K562 (cell line): Measurements from ENCODE around the gene VHLL. TPM values are rescaled to one million over a fixed set of nuclear protein-coding genes. Genes with fewer than 3 reads are reported as not detected.

Experiments used
- CREB3L1 ChIP-seq: fragments of 450-650 bp; IDR thresholded peaks from 2 replicates; pipeline ENCODE4 v1.6.1; 2014; ENCODE audit warnings: low read depth, mild to moderate bottlenecking, moderate library complexity, borderline replicate concordance
- FOS ChIP-seq: IDR thresholded peaks from 3 replicates; pipeline ENCODE4 v1.6.1; 2011; ENCODE audit not compliant: insufficient read length; ENCODE audit errors: extremely low read depth
- HMG20A ChIP-seq: fragments of 450-650 bp; formaldehyde crosslinking; conservative IDR thresholded peaks from 2 replicates; pipeline ENCODE4 v1.4.0; 2020; ENCODE audit warnings: mild to moderate bottlenecking, mixed read lengths
- IRF2 ChIP-seq: sonication (generic); formaldehyde crosslinking; IDR thresholded peaks from 2 replicates; pipeline ENCODE4 v1.8.1; 2022; ENCODE audit warnings: mild to moderate bottlenecking, missing genetic modification reagents
- MEF2A ChIP-seq: IDR thresholded peaks from 2 replicates; pipeline ENCODE4 v1.6.1; 2011; ENCODE audit warnings: low read depth, mild to moderate bottlenecking, low read length, moderate library complexity; ENCODE audit not compliant: control insufficient read depth
- POLR3G ChIP-seq: IDR thresholded peaks from 2 replicates; pipeline ENCODE4 v1.6.1; 2011; ENCODE audit not compliant: insufficient read length, insufficient replicate concordance; ENCODE audit errors: extremely low read depth
- SMAD4 ChIP-seq: fragments of 250-450 bp; sonication (Bioruptor Pico); conservative IDR thresholded peaks from 2 replicates; pipeline ENCODE4 v1.8.0; 2021; ENCODE audit warnings: inconsistent platforms, mild to moderate bottlenecking, moderate library complexity
- SRSF7 ChIP-seq: fragments of 200-400 bp; formaldehyde crosslinking; optimal IDR thresholded peaks from 2 replicates; pipeline ENCODE3; 2017; ENCODE audit warnings: mild to moderate bottlenecking, low read depth, low read length
- TCF7 ChIP-seq: sonication (generic); IDR thresholded peaks from 2 replicates; pipeline ENCODE4 v1.6.1; 2016; ENCODE audit warnings: antibody characterized with exemption, borderline replicate concordance
- TFAP4 ChIP-seq: sonication (generic); formaldehyde crosslinking; IDR thresholded peaks from 2 replicates; pipeline ENCODE4 v1.8.0; 2022; ENCODE audit warnings: missing genetic modification reagents, mild to moderate bottlenecking, moderate library complexity, borderline replicate concordance
- ZBTB1 ChIP-seq: sonication (generic); formaldehyde crosslinking; IDR thresholded peaks from 2 replicates; pipeline ENCODE4 v1.8.1; 2023; ENCODE audit warnings: missing genetic modification reagents, low read depth, mild to moderate bottlenecking, borderline replicate concordance
- ZNF449 ChIP-seq: fragments of 250-450 bp; sonication (Bioruptor Pico); IDR thresholded peaks from 2 replicates; pipeline ENCODE4 v1.8.0; 2022; ENCODE audit warnings: moderate library complexity, mild to moderate bottlenecking, inconsistent platforms
- ZNF780A ChIP-seq: fragments of 250-450 bp; sonication (Bioruptor Pico); IDR thresholded peaks from 2 replicates; pipeline ENCODE4 v1.5.0; 2021; ENCODE audit warnings: mild to moderate bottlenecking
- polyA plus RNA-seq, 8 experiments: library from polyadenylated mRNA; depleted of rRNA in 4 of 8; stranded (reverse) in 5 of 8; unstranded in 3 of 8; fragments of >200 nt; fragmentation: Nextera tagmentation in 2 of 8; fragmentation: Illumina TruSeq in 1 of 8; extraction: Ambion mirVana in 2 of 8; extraction: Trizol in 1 of 8; gene quantifications; 2 replicates each; pipeline versions ENCODE4 v1.2.1 to v1.2.3, GENCODE V29; 2011 to 2014; ENCODE audit warnings: inconsistent platforms in 1 of 8, missing spikeins in 1 of 8
- total RNA-seq, 7 experiments: library from RNA; depleted of rRNA in 6 of 7; stranded (reverse); fragments of >200 nt in 6 of 7; fragmentation: Illumina TruSeq in 2 of 7; extraction: Trizol in 2 of 7; gene quantifications; 2 replicates each; pipeline versions ENCODE4 v1.2.1 to v1.2.3, GENCODE V29; 2011 to 2021; ENCODE audit warnings: low replicate concordance in 1 of 7
- TF ChIP-seq, protein P1 (sequence below), 3 experiments: IDR thresholded peaks in 2 of 3; conservative IDR thresholded peaks in 1 of 3; 2 replicates each; pipeline ENCODE4 v1.5.1; 2011 to 2012; ENCODE audit warnings: low read length in 3 of 3, mild to moderate bottlenecking in 3 of 3, control low read depth in 2 of 3, improper control_type of control experiment in 1 of 3, inconsistent platforms in 1 of 3, low read depth in 1 of 3, mixed read lengths in 1 of 3, moderate library complexity in 1 of 3; ENCODE audit not compliant: insufficient read depth in 2 of 3
- TF ChIP-seq, protein P2 (sequence below): fragments of 200-800 bp; sonication (Bioruptor generic); IDR thresholded peaks from 2 replicates; pipeline ENCODE4 v1.6.1; 2017; ENCODE audit warnings: missing genetic modification characterization, missing compliant biosample characterization
- TF ChIP-seq, protein P3 (sequence below), 2 experiments: fragments of 200-800 bp in 1 of 2; sonication (Bioruptor generic) in 1 of 2; sonication (generic) in 1 of 2; formaldehyde crosslinking in 1 of 2; IDR thresholded peaks in 1 of 2; conservative IDR thresholded peaks in 1 of 2; 2 replicates each; pipeline versions ENCODE4 v1.5.0 to v1.6.1; 2016 to 2020; ENCODE audit warnings: missing compliant biosample characterization in 1 of 2, missing genetic modification characterization in 1 of 2, missing genetic modification reagents in 1 of 2

VHLL gene
- total and polyA plus RNA-seq, 9 of the 15 experiments (the other 6 are each of a cell fraction or from before 2014, with no cell fraction given): not detected

DNA sequence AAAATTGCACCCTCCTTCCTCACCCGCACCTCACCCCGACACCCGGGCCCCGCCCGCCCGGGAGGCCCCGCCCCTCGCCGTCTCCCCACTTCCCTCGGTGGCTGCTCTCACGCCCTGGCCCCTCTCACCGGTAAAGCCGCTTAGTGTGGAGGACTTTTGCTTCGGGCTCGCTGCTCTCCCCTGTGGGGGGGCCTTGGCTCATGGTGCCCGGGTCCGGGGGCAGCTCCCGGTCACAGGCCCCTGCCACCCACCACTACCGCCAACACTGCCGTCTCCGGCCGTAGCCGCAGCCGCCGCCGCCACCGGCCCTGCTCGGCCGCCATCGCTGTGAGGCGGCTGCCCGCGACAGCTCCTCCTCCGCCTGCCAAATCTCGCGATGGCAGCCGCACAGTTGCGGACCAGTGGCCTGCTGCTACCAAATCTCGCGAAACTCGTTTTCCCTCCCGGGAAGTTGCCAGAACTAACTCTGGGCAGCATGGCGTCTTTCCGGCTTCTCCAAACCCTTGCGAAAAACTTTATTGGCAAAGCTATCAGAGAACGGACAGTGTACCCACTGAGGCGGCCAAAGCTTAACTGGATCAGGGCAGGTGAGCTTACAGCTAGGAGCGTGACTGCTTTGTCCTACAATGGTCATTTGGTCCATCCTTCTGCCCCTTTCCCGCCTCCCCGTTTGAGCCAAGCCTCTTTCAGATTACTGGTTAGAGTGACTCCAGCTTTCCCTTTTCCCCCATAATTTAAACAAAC is 16.5 kb downstream of the VHLL start, which contains the start of gene SMG5 (continued):
- TF ChIP-seq, protein P1, sequence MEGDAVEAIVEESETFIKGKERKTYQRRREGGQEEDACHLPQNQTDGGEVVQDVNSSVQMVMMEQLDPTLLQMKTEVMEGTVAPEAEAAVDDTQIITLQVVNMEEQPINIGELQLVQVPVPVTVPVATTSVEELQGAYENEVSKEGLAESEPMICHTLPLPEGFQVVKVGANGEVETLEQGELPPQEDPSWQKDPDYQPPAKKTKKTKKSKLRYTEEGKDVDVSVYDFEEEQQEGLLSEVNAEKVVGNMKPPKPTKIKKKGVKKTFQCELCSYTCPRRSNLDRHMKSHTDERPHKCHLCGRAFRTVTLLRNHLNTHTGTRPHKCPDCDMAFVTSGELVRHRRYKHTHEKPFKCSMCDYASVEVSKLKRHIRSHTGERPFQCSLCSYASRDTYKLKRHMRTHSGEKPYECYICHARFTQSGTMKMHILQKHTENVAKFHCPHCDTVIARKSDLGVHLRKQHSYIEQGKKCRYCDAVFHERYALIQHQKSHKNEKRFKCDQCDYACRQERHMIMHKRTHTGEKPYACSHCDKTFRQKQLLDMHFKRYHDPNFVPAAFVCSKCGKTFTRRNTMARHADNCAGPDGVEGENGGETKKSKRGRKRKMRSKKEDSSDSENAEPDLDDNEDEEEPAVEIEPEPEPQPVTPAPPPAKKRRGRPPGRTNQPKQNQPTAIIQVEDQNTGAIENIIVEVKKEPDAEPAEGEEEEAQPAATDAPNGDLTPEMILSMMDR (IDR thresholded peaks at IDR 0.05 in 2 of 3, conservative IDR thresholded peaks at IDR 0.05 in 1 of 3; ENCODE audit: insufficient read depth in 2 of 3, low read depth in 1 of 3, low read length in 3 of 3): peak in 1 of 3 experiments; percentile 39; a peak in 2 of 6 replicates
- TF ChIP-seq POLR3G: no peak
- TF ChIP-seq HMG20A (CRISPR knock-in tag): no peak
- TF ChIP-seq IRF2 (CRISPR knock-in tag): no peak
- peak; percentile 87 for TF ChIP-seq TFAP4 (CRISPR knock-in tag)
- TF ChIP-seq SMAD4: peak; percentile 66
- peak; percentile 67 for TF ChIP-seq MEF2A
- TF ChIP-seq ZNF449 (CRISPR knock-in tag): no peak
- TF ChIP-seq, protein P2, sequence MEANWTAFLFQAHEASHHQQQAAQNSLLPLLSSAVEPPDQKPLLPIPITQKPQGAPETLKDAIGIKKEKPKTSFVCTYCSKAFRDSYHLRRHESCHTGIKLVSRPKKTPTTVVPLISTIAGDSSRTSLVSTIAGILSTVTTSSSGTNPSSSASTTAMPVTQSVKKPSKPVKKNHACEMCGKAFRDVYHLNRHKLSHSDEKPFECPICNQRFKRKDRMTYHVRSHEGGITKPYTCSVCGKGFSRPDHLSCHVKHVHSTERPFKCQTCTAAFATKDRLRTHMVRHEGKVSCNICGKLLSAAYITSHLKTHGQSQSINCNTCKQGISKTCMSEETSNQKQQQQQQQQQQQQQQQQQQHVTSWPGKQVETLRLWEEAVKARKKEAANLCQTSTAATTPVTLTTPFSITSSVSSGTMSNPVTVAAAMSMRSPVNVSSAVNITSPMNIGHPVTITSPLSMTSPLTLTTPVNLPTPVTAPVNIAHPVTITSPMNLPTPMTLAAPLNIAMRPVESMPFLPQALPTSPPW (CRISPR knock-in tag): peak; percentile 89
- no peak for TF ChIP-seq ZNF780A
- TF ChIP-seq, protein P3, sequence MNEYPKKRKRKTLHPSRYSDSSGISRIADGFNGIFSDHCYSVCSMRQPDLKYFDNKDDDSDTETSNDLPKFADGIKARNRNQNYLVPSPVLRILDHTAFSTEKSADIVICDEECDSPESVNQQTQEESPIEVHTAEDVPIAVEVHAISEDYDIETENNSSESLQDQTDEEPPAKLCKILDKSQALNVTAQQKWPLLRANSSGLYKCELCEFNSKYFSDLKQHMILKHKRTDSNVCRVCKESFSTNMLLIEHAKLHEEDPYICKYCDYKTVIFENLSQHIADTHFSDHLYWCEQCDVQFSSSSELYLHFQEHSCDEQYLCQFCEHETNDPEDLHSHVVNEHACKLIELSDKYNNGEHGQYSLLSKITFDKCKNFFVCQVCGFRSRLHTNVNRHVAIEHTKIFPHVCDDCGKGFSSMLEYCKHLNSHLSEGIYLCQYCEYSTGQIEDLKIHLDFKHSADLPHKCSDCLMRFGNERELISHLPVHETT (CRISPR knock-in tag; conservative IDR thresholded peaks at IDR 0.05 in 1 of 2, IDR thresholded peaks at IDR 0.05 in 1 of 2): peak in 1 of 2 experiments; percentile 87; a peak in 2 of 4 replicates
- peak; percentile 96 for TF ChIP-seq CREB3L1
- no peak for TF ChIP-seq FOS
- peak; percentile 68; the same call in 1 of the 2 replicates for TF ChIP-seq TCF7
- no peak for TF ChIP-seq SRSF7
- TF ChIP-seq ZBTB1: peak; percentile 67; the same call in 1 of the 2 replicates
